Measurements from ENCODE around the gene CABP1. TPM values are rescaled to one million over a fixed set of nuclear protein-coding genes. Genes with fewer than 3 reads are reported as not detected.

Gene CABP1
- total RNA-seq, 1 experiment from 2014 or later: not detected

DNA sequence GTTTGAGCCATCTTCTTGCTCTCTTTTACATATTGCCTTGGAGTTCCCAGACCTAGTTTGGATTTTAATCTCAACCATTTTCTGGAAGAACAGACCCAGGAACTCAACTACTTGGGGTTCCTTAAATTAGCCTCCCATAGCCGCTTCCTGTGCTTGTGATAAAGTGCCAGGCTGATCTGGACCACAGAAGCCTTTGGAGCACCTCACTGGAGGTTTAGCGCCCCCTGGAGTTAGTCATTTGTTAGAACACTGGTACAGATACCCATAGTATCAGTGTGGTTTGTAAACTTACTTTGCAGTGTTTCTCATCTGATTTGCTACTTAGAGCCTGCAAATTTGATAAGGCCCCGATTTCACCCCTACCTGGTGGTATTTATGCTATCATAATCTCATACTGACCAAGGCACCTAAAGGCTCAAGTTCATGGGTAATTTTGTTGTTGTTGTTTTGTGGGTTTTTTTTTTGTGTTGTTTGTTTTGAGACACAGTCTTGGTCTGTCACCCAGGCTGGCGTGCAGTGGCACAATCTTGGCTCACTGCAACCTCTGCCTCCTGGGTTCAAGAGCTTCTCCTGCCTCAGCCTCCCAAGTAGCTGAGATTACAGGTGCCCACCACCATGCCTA, 73.5 kb downstream of the CABP1 start:
- Histone ChIP-seq H3K9me3 (ENCODE audit: insufficient read depth, low read depth) (no peaks in the 10 kb centered on the region), H3K36me3 (ENCODE audit: low read depth) (peaks cover 7% of the 10 kb centered on the region; the same call in 1 of the 2 replicates), H3K79me2 (ENCODE audit: low read depth) (peaks cover 20% of the 10 kb centered on the region), H3K27me3 (ENCODE audit: insufficient read depth, low read depth) (no peaks in the 10 kb centered on the region), H3K27ac (no peak overlapping the region), H3K9me2 (ENCODE audit: insufficient read depth) (no peaks in the 10 kb centered on the region), H2AFZ (no peak overlapping the region), H3K4me1 (replicated peaks; ENCODE audit: insufficient read depth) (0 out of 2 replicates have a peak, but pooled peaks cover 7% of the 10 kb centered on the region), H3K4me3 (no peak overlapping the region), H4K20me1 (ENCODE audit: insufficient read depth) (peaks cover 4% of the 10 kb centered on the region; the same call in 1 of the 2 replicates), H3K4me2 (no peak overlapping the region), H3F3A (ENCODE audit: insufficient read depth, low read depth) (peaks cover 8% of the 10 kb centered on the region; the same call in 1 of the 2 replicates)
- POLR2A ChIA-PET (ENCODE audit: unreplicated experiment): no interaction called here
- CTCF ChIA-PET: no interaction called here
- TF ChIP-seq, protein P1, sequence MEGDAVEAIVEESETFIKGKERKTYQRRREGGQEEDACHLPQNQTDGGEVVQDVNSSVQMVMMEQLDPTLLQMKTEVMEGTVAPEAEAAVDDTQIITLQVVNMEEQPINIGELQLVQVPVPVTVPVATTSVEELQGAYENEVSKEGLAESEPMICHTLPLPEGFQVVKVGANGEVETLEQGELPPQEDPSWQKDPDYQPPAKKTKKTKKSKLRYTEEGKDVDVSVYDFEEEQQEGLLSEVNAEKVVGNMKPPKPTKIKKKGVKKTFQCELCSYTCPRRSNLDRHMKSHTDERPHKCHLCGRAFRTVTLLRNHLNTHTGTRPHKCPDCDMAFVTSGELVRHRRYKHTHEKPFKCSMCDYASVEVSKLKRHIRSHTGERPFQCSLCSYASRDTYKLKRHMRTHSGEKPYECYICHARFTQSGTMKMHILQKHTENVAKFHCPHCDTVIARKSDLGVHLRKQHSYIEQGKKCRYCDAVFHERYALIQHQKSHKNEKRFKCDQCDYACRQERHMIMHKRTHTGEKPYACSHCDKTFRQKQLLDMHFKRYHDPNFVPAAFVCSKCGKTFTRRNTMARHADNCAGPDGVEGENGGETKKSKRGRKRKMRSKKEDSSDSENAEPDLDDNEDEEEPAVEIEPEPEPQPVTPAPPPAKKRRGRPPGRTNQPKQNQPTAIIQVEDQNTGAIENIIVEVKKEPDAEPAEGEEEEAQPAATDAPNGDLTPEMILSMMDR (conservative IDR thresholded peaks at IDR 0.05): peak; percentile 90
- TF ChIP-seq EZH2 (IDR thresholded peaks at IDR 0.05; ENCODE audit: low read depth): no peak
- BruUV-seq (replicated peaks): no TSS peak
- DNase-seq: peak; percentile 48 to 55
- intact Hi-C loops (cut with micrococcal nuclease; ENCODE audit: unreplicated experiment): loop anchor here (1.0 to 5.0 kb wide), 5 partner anchors 67 to 389 kb away; no protein-coding TSS in a partner anchor

Other genes starting within 250 kb of the CABP1 start
- gene COX6A1, start 202.5 kb upstream of the CABP1 start, total RNA-seq (2021): 433 and 556 TPM in 2 replicates
- 23.5 and 27.5 TPM in 2 replicates for gene TRIAP1, start 194.2 kb upstream of the CABP1 start, total RNA-seq (2021)
- gene GATC, start 194.2 kb upstream of the CABP1 start, total RNA-seq (2021): 24.3 and 40.2 TPM in 2 replicates
- gene SRSF9, start 170.9 kb upstream of the CABP1 start, total RNA-seq (2021): 231 and 253 TPM in 2 replicates
- 251 and 340 TPM in 2 replicates for gene DYNLL1, start 144.5 kb upstream of the CABP1 start, total RNA-seq (2021)
- 30.4 and 32.2 TPM in 2 replicates for gene COQ5, start 111.5 kb upstream of the CABP1 start, total RNA-seq (2021)
- 196 and 241 TPM in 2 replicates for gene RNF10, start 106.3 kb upstream of the CABP1 start, total RNA-seq (2021)
- 26.5 and 30.5 TPM in 2 replicates for gene POP5, start 59.2 kb upstream of the CABP1 start, total RNA-seq (2021)
- gene MLEC, start 46.5 kb downstream of the CABP1 start, total RNA-seq (2021): 110 and 131 TPM in 2 replicates
- 25.9 and 30.2 TPM in 2 replicates for gene UNC119B, start 69.8 kb downstream of the CABP1 start, total RNA-seq (2021)
- 8.2 and 14.2 TPM in 2 replicates for gene ACADS, start 85.2 kb downstream of the CABP1 start, total RNA-seq (2021)